ENCODE data around the gene PRKCH. TPM values are rescaled to one million over a fixed set of nuclear protein-coding genes. Genes with fewer than 3 reads are reported as not detected.
A peak's percentile ranks its signal among the peaks of the same experiment; 100 is the strongest.

Gene PRKCH
- total and polyA plus RNA-seq, 2 of the 13 experiments (the other 11 are each of a cell fraction or from before 2014, with no cell fraction given), result 0.48 to 1.3 TPM

- TF ChIP-seq STAT6 (CRISPR knock-in tag; IDR thresholded peaks at IDR 0.05; ENCODE audit: borderline replicate concordance) (no peak), REPIN1 (CRISPR knock-in tag; IDR thresholded peaks at IDR 0.05; ENCODE audit: borderline replicate concordance, low read depth) (no peak), RBM22 (optimal IDR thresholded peaks at IDR 0.05; ENCODE audit: low read length) (no peak), CBFB (CRISPR knock-in tag; IDR thresholded peaks at IDR 0.05) (no peak), ZNF292 (CRISPR knock-in tag; IDR thresholded peaks at IDR 0.05; ENCODE audit: borderline replicate concordance, low read depth) (no peak)
These were observed 230.9 kb downstream of the PRKCH start (continued) for GRCh38 chr14:61552241-61552640.

- peak; percentile 100 for FAIRE-seq
- Histone ChIP-seq H2AFZ (ENCODE audit: low read length) (no peak overlapping the region), H3K27ac (ENCODE audit: extremely low read length, insufficient read depth, low read length) (peak overlapping the region; percentile 84), H3K4me1 (ENCODE audit: insufficient read depth, low read length) (peaks cover 90% of the 10 kb centered on the region), H3K79me2 (ENCODE audit: insufficient read depth, low read length) (no peaks in the 10 kb centered on the region), H3K9ac (ENCODE audit: insufficient read depth, low read depth, low read length) (peak overlapping the region; percentile 58), H3K36me3 (replicated peaks in 1 of 2; ENCODE audit: control insufficient read depth in 1 of 2, insufficient read depth in 2 of 2, low read length in 2 of 2) (no peaks in the 10 kb centered on the region), H3K4me2 (ENCODE audit: low read depth, low read length) (peak overlapping the region; percentile 65), H3K27me3 (ENCODE audit: control insufficient read depth in 1 of 2, insufficient read depth in 2 of 2, low read length in 2 of 2) (no peaks in the 10 kb centered on the region), H3K4me3 (replicated peaks in 1 of 3; ENCODE audit: insufficient read depth in 1 of 3, low read depth in 2 of 3, low read length in 3 of 3) (peak overlapping the region in 1 of 3 experiments; percentile 42; a peak in 2 of 6 replicates), H3K9me3 (ENCODE audit: low read length) (no peaks in the 10 kb centered on the region), H4K20me1 (ENCODE audit: insufficient read depth, low read length) (no peaks in the 10 kb centered on the region)
- WGBS (ENCODE audit: low lambda C conversion rate), result 6% methylated on average over 11 of the region's 11 CpGs
- peak; percentile 99 for DNase-seq (ENCODE audit: low spot score)
- in situ Hi-C loops (cut with HindIII; ENCODE audit: extremely low pct_ligation_motif_present, low pct_unique_long_range_greater_than_20kb) (no loop called here), intact Hi-C loops (cut with micrococcal nuclease; ENCODE audit: unreplicated experiment) (loop anchor here (1.0 kb wide), 1 partner anchor 17 kb away; no protein-coding TSS in a partner anchor)
- ChIA-PET CTCF (ENCODE audit: low intra/inter-chr PET ratio, low total read pairs) (no interaction called here), POLR2A (interaction anchor here (0.6 to 4.3 kb wide), 16 partner anchors 8 to 208 kb away, joined by 3 to 99 read pairs (median 4); partner anchors contain the start of genes HIF1A and SNAPC1)
- TSS peak; percentile 95 for BruUV-seq (replicated peaks)
- peak; percentile 93 for ATAC-seq
- TF ChIP-seq ZNF329 (CRISPR knock-in tag; IDR thresholded peaks at IDR 0.05; ENCODE audit: low read depth) (no peak), SETDB1 (CRISPR knock-in tag; IDR thresholded peaks at IDR 0.05; ENCODE audit: borderline replicate concordance) (no peak), ZNF841 (CRISPR knock-in tag; IDR thresholded peaks at IDR 0.05; ENCODE audit: borderline replicate concordance) (no peak), IKZF4 (CRISPR knock-in tag; IDR thresholded peaks at IDR 0.05; ENCODE audit: borderline replicate concordance, low read depth, not compliant biosample characterization) (no peak), POLR2A (IDR thresholded peaks at IDR 0.05; ENCODE audit: insufficient read depth in 1 of 2, low read depth in 2 of 2, low read length in 2 of 2) (peak in 1 of 2 experiments; percentile 43; a peak in 2 of 4 replicates), ZNF883 (CRISPR knock-in tag; IDR thresholded peaks at IDR 0.05; ENCODE audit: not compliant biosample characterization) (no peak), TCF7 (IDR thresholded peaks at IDR 0.05; ENCODE audit: low read depth) (peak; percentile 73), ZNF782 (CRISPR knock-in tag; IDR thresholded peaks at IDR 0.05; ENCODE audit: borderline replicate concordance) (no peak), ZNF644 (CRISPR knock-in tag; IDR thresholded peaks at IDR 0.05; ENCODE audit: low read depth) (no peak)
- TF ChIP-seq, protein P1, sequence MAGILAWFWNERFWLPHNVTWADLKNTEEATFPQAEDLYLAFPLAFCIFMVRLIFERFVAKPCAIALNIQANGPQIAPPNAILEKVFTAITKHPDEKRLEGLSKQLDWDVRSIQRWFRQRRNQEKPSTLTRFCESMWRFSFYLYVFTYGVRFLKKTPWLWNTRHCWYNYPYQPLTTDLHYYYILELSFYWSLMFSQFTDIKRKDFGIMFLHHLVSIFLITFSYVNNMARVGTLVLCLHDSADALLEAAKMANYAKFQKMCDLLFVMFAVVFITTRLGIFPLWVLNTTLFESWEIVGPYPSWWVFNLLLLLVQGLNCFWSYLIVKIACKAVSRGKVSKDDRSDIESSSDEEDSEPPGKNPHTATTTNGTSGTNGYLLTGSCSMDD (CRISPR knock-in tag; IDR thresholded peaks at IDR 0.05), result no peak
- TF ChIP-seq, protein P2, sequence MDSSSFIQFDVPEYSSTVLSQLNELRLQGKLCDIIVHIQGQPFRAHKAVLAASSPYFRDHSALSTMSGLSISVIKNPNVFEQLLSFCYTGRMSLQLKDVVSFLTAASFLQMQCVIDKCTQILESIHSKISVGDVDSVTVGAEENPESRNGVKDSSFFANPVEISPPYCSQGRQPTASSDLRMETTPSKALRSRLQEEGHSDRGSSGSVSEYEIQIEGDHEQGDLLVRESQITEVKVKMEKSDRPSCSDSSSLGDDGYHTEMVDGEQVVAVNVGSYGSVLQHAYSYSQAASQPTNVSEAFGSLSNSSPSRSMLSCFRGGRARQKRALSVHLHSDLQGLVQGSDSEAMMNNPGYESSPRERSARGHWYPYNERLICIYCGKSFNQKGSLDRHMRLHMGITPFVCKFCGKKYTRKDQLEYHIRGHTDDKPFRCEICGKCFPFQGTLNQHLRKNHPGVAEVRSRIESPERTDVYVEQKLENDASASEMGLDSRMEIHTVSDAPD (CRISPR knock-in tag; IDR thresholded peaks at IDR 0.05), result peak; percentile 92
These were observed 232.6 kb downstream of the PRKCH start for GRCh38 chr14:61553730-61554641.
